ENCODE data around the gene CCDC69.
"Not testable (repeated sequence)": the region's sequence is repeated elsewhere in the genome, so short reads cannot be mapped to it uniquely, and the experiment has no call there.

CCDC69 gene

DNA sequence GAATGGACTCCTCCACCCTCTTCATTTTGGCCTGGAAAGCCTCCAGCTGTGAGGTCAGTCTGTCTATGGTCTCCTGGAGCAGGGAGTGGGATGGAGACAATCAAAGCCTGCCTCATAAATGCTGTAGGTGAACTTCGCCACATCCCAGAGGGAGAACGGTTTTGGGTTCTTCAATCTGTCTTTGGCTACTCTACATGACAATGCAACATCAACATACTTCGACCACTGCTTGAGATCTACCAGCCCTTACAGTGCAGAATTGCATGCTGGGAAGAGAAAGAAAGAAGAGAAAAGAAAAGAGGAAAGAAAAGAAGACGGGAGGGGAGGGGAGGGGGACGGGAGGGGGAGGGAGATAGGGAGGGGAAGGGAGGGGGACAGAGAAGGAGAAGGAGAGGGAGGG, 37.8 kb downstream of the CCDC69 start:
- DNase-seq, result no peak

DNA sequence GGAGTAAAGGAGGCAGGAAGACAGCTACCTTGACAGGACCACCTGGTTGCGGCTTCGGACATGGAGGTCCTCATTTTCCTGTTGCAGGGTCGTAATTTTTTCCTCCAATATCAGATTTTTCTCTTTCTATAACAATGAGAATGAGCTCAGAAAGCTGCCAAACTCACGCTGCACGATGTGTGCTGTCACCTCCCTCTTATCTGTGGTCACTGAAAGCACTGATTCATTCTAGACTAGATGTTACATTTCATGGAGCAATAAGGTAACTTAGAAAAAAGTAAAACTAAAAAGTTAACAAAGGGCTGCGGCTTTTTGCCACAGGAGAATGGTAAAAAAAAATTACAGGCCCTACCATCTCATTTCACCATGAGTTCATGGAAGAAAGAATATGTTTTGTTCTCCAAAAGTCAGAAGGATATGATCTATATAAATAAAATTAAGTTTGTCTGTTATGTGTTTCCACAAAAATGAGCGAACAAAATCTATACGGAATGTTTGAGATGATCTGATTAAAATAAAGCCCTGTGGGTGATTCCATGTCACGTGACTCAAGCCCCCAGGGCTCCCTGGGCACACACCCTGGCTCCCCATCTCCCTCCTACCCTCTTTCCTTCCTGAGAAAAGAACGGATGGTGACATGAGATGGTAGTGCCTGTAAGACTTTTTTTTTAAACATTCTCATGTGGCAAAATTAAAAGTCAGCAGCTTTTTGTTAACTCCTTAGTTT, 39.4 kb downstream of the CCDC69 start:
- DNase-seq, result no peak

DNA sequence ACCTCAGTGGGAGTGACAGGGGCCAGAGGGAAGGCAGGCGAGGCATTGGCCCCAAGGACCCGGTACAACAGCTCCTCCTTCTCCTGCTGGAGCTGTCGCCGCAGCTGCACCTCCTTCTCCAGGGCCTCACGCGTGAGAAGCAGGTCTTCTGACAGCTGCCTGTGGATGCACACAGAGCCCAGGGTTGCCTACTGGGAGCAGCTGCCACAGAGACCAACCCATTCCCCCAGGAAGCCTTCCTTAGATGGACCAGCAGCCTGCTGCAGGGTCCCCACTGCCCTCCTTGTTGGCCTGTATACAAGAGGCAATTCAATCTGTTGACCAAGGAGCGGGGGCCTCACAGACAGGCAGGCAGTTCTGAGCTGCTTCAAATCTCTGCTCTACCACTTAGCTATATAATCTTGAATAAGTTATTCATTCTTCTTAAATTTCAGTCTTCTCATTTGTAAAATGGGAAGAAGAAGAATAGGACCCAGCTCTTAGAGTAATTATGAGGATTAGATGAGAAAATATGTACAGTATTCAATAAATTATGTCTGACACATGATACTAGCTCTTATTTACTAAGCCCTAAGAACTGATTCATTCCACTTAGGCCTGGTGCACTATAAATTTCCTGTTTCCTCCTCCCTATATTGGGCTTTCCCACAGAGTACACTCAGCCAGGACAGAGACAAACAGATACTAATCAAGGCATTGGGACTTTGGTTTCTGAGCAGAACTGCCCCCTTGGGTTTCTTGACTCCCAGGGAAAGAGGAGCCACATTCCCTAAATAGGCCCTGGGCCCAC, 40.2 kb downstream of the CCDC69 start:
- DNase-seq, result no peak

DNA sequence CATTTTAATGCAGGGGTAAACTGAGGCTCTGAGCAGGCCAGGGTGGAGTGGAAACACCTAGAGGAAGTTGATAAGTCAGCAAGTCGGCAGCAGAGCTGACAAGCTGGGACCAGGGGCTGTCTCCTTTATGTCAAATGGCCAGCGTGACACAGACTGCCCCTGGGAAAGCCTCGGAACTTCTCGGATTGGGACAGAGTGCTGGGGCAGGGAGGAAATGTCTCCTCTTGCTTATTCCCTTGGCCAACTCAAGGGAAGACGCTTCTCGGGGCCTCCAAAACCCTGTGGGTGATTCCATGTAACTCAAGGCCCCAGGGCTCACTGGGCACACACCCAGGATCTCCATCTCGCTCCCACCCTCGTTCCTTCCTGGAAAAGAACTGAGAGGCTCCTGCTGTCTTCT, 40.9 kb downstream of the CCDC69 start:
- DNase-seq, result no peak

DNA sequence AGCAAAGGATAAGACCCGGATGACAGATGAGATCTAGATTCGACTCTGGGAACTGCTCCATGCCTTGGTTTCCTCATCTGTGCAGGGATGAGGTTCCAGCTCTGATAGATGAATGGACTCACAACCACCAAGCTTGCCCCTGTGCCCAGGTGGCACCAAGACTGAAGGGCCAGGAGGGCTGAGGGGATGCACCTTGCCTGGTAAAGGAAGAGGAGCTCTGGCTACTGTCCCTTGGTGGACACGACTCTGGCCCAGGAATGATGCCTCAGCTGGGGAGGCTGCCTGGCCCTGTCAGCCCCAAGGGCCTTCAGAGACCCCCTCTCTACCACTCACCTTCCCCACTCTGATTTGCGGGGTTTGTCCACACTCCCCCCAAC, 41.4 kb downstream of the CCDC69 start:
- DNase-seq, result no peak

DNA sequence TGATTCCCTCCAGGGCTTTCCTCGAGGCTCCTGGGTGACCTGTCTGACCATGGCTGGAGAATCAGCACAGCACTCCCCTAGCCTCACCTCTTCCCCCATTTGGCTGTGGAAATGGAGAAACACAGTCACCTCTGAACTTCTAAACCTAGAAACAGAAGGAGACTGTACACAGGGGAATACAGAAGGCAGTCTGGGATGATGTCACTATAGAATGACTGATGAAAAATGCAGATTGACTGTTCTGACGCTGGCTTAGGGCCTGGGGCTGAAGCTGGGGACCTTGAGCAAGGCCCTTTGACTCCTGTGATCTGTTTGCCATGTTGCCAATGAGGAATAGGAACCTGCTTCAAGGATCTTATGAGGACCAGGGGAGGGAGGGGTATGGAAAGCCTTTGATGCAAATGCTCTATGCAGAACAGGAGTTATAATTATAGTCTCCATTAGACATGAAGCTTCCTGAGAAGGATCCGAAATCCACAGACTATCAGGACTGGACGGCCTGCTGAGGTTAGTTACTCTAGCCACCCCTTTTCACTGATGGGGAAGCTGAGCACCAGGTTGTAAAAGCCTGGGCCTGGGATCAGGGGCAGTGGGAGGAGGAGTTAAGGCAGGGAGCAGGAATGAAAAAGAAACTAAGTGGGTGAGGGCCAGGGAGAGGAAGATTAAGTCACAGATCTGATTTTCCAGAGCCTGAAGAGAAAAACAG, 41.9 kb downstream of the CCDC69 start:
- no peak for DNase-seq

DNA sequence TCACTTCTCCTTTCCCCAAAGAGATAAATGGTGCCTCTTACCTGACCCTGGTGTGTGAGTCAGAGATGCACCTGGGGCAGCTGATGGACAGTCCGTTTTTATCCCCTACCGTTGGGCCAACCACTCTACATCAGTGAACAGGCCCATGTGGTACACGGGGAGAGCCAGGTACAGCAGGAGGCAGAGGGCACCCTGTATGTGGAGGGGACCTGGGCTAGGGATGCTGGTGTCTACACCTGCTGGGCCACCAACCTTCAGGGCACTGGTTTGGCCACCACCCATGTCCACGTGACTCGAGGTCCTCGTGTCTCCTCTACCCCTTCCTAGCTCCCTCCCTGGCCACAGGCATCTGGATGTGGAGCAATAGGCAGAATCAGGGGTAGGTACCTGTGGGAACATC, 43.6 kb downstream of the CCDC69 start:
- DNase-seq, result no peak

DNA sequence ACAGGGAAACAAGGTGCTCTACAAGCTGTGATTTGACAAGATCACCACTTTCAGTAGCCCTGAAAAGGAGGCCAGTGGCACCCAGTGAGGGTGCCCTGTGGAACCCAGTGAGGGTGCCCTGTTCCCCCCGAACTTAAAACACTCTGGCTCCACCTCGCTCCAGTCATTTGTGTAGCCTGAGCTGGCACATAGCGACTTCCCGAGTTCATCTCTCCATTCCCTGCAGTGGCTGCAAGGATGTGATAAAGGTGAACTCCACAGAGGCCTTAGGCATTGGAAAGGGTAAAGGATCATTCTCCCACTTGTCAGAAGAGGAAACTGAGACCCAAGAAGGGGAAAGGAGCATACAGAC, 44.4 kb downstream of the CCDC69 start:
- DNase-seq, result no peak

DNA sequence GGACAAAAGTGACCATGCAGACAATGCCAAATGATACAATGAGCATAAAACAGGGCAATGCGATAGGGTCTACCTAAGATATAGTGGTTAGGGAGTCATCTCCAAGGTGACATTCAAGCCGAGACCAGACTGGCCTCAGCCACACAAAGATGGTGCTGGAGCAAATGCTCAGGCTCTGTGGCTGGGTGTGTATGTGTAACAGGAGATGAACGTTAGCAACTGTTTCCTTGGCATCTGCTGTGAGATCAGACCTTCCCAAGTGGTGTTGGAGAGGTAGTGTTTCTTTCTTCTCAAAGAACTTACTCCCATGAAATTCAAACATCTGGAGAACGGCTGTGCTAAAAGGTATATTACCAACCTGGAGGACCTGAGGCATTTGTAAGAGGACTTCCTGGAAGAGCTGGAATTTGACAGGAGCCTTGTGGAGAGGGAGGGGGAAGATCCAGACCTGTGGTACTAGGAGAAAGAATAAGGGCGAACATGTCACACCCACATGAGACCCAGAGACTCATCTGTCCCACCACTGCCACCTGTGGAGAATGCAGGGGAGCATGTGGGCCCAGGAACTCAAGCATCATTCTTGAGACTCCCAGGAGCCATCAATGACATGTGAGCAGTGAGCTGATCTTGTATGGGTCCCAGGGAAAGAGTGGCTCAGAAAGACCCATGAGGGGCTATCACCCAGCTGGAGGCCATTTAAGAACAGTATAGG, 45.0 kb downstream of the CCDC69 start:
- DNase-seq, result no peak

DNA sequence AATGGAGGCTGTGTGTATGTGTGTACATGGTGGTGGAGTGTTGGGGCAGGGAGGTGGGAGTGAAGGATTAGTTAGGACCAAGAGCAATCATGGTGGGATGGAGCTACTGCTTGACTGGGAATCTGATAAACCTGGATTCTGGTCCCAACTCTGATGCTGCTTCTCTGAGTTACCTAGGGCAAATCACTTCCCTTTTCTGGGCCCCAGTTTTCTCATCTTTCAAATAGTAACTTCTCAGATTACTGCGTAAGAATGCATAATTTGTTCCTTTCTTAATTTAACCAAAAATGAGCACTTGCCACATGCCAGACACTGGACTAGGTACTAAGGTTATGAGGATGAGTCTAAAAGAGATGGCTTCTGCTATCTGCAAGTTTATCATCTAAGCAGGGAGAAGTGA, 45.5 kb downstream of the CCDC69 start:
- no peak for DNase-seq

DNA sequence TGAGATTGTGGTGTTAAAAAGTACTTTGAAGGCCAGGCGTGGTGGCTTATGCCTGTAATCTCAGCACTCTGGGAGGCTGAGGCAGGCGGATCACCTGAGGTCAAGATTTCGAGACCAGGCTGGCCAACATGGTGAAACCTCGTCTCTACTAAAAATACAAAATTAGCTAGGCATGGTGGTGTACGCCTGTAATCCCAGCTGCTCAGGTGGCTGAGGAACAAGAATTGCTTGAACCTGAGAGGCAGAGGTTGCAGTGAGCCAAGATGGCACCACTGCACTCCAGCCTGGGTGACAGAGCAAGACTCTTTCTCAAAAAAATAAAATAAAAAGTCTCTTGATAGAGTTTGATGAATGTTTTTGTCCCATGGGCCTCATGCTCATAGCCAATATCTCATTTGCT, 47.6 kb downstream of the CCDC69 start:
- DNase-seq, result not testable (repeated sequence)

DNA sequence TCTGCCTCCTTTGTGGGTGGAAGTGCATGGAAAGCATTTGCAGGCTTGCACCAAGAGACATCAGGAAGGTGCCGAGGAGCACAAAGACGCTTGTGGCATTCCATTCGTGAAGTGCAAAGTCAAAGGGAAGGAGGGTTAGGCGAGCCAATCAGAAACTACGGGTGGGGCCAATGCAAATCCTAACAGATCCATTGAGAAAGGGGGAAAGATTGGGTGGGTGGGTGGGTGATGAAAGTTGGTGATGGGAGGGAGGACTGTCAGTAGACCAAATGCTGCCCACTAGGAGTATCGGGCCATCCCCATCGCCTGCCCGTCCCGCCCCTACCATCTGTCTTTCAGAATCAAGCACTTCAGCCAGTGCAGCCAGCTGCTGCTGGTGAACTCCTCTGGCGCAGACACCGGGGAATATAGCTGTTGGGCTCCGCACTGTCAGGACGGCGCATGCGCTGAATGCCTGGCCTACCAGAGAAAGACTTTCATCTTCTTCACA, 49.2 kb downstream of the CCDC69 start:
- peak; percentile 71 for DNase-seq

DNA sequence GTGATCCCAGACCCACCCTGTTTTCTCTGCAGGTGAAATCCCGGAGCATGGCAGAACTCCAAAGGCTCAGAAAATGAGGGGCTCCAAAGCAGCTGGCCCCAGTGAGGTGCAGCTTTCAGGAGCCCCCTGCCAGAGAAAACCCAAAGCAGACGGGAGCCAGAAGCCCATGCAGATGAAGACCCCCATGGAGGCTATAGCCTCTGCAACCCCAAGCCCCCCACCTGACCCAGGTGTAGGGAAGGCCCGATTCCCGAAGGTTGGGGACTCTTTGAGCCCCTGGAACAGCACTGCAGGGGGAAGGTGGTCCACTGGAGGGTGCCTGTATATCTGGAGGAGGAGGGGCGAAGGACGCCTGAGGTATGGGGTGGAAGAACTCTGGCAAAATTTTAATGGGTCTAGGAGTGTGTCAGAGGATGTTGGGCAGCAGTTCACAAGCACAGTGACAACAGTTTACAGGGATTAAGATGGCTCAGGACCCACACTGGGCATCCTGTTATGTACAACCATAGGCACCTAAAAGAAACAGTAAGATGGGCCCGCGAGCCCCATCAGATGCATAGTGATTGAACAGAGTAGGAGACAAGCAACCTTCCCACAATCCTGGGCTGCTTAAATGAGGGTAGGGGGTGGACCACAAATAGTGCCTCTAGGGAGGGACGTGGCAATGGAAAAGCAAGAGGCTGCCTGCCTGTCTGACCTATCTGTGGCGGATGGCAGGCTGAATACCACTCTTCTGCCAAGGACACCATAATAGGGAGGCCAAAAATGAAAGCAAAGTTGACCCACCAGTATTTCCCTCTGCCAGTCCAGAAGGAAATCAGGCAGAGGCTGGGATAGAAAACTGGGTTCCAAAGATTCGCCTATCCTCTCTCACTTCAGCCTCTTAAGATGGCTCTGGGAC, 49.9 kb downstream of the CCDC69 start:
- DNase-seq, result peak; percentile 28

DNA sequence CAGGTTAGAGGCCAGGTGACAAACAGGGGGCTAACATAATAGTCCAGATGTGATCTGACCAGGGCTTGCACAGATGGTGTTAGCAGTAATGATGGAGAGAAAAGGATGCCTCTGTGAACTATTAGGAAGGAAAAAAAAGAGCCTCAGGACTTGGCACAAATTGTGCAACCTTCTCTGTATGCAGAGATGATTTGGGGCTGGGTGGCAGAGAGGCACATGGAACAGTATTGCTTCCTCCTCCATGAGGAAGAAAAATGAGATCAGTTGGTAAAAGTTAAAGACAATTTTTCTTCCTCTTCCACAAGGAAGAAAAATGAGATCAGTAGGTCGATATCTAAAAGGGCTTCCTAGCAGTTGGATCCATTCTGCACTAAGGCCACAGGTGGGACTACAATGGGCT, 52.4 kb downstream of the CCDC69 start:
- DNase-seq, result no peak

DNA sequence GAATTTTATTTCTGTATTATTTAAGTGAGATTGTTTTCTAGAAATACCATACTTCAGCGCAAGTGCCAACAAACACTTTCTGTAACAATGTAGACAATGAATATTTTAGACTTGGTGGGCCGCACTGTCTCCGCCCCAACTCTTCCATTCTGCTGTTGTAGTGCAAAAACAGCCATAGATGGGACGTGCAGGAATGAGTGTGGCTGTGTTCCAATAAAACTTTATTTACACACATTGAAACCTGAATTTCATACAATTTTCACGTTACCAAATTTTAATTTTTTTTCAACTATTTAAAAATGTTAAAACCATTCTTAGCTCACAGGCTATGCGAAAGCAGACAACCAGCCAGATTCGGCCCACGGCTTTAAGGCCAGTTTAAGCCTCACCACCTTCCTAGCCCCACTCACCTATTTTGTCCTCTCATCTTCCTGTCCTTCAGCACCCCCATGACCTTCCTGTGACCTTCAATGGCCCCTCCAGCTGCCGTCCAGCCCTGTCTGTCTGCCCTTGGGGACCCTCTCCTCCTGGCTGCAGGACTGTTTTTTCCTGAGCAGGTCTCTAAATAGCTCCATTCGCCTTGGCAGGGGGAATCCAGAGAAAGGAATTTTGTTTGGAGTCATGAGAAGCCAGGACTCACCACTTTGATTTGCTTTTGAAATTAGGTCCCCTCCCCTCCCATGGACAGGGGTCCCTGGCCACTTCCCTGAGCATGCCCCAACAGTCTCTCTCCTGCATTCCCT, 55.1 kb downstream of the CCDC69 start:
- no peak for DNase-seq

DNA sequence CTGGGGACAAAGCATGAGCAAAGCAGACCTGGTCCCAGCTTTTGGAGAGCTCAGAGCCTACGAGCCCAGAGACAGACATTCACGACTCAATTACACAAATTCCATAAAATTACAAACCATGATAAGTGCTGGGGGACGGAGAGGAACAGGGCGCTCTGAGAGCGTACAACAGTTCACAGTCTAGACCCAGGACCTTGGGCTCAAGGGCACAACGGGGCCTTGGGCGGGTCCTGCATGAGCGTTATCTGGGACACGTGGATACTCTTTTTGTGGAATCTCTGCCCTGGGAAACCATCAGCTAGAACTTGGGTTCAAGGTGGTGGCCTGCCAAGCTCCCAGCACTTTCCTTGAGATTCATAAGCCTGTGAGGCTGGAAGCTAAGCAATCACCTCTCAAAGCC, 56.9 kb downstream of the CCDC69 start:
- DNase-seq, result no peak

DNA sequence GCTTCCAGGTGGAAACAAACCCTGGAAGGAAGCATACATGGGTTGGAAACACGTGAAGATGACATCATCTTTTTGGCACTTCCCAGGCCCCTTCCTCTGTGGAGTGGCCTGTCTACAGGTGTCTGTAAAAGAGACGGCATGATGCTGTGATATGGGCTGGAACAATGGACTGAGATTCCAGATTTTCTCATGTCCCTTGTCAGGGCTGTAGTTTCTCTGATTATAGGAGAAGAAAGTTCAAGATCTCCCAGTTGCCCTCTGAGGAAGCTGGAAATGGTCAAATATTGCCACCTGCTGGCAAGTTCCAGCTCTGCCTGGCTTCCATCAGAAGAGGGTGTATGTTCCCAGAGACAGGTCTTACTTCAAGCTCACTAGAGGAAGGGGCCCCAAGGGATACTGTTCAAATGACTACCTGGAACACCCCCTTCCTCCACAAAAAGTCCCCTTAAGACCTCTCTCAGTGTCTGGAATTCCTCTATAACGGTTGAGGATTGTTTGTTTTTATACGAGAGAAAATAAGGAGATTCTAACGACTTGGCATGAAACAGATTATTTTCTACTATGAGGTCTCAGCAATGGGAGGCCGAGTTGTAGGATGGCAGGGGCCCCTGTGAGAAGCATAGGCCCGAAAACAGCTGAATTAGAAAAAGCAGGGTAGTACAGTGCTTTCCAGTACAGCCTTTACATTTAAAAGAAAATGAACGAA, 59.1 kb downstream of the CCDC69 start:
- peak; percentile 56 for DNase-seq

DNA sequence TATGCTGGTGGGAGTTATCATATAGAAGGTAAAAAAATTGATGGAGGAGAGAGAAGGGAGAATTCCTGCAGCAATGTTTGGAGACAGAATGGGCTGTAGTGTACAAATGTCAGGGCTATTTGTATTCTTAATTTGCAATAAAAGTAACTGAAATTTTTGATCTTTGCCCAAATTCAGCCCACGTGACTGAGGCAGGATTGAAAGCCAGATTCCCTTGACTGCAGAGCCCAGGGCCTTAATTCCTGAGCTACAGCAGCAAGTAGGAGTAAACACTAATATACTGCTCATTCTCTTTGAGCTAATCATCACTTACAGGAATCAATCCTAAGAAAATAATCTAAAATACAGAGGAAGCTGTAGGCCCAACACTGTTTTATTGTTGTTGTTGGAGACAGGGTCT, 61.1 kb downstream of the CCDC69 start:
- no peak for DNase-seq

DNA sequence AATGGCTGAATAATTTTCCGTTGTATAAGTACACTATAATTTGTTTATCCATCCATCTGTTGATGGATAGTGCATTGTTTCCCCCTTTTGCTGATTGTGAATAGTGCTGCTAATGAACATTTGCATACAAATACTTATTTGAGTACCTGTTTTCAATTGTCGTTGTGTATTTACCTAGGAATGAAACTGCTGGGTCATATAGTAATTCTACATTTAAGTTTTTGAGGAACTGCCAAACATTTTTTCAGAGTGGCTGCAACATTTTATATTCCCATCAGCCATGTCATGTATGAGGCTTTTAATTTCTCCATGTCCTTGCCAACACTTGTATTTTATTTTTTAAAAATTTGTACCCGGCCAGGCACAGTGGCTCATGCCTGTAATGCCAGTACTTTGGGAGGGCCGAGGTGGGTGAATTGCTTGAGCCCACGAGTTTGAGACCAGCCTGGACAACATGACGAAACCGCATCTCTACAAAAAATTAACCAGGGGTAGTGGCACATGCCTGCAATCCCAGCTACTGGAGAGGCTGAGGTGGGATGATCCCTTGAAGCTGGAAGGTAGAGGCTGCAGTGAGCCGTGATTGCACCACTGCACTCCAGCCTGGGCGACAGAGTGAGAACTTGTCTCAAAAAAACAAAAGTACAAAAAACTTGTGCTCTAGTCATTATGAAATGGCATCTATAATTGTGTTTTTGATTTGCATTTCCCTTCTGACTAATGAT, 64.1 kb downstream of the CCDC69 start:
- no peak for DNase-seq

DNA sequence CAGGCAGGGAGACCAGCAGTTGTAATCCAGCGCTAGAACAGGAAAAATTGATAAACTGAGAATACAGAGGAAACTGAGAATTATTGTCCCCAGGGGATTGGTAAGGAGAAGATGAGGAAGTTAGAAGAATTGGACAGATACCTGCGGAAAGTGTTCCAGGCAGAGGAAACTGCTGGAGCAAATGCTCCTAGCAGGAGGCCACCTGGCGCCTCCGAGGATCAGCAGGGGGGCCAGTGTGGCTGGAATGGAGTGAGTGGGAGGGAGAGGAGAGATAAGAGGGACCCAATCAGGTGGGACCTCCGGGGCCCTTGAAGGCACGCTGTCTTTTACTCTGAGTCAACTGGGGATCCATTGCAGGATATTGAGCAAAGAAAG, 65.6 kb downstream of the CCDC69 start:
- DNase-seq, result no peak

Data from NCI-H2227 treated with DMSO at 0.1 percent for 48 hours (cell line).